Hepatocyte (in vitro differentiated cells): Measurements from ENCODE around the gene RGS13.

Source experiments
- CTCF ChIP-seq: fragments of 200-600 bp; sonication (generic); IDR thresholded peaks from 2 replicates; pipeline ENCODE4 v1.5.1; 2016; ENCODE audit warnings: antibody characterized with exemption, mild to moderate bottlenecking; ENCODE audit not compliant: poor library complexity
- EZH2 ChIP-seq: fragments of 200-600 bp; sonication (generic); IDR thresholded peaks from 2 replicates; pipeline ENCODE4 v1.6.1; 2016; ENCODE audit warnings: antibody characterized with exemption, mild to moderate bottlenecking, borderline replicate concordance
- EZH2phosphoT487 ChIP-seq: fragments of 200-600 bp; sonication (generic); IDR thresholded peaks from one replicate; pipeline ENCODE4 v1.6.1; 2018; ENCODE audit warnings: antibody characterized with exemption, mild to moderate bottlenecking, low read depth, moderate library complexity; ENCODE audit not compliant: unreplicated experiment, severe bottlenecking

GRCh38 chr1:192657760-192658159 lies 21.8 kb downstream of the RGS13 start:
- TF ChIP-seq CTCF (no peak), EZH2phosphoT487 (no peak), EZH2 (no peak)
